ENCODE results near the gene PDE4B. TPM values are rescaled to one million over a fixed set of nuclear protein-coding genes. Genes with fewer than 3 reads are reported as not detected.

Gene PDE4B
- total and polyA plus RNA-seq, 2 donors from 2014 or later: 2.0 to 8.7 TPM

- intact Hi-C loops (cut with DNase I): no loop called here
- Histone ChIP-seq H3K9ac (ENCODE audit: low read length in 3 of 3) (no peak overlapping the region), H3K9me3 (ENCODE audit: control insufficient read depth in 2 of 3, insufficient read depth in 1 of 3, low read length in 3 of 3) (no peaks in the 10 kb centered on the region), H3K36me3 (ENCODE audit: control insufficient read depth in 2 of 3, insufficient read depth in 3 of 3, low read length in 3 of 3) (no peaks in the 10 kb centered on the region), H3K4me1 (ENCODE audit: control insufficient read depth in 2 of 3, insufficient read depth in 2 of 3, low read depth in 1 of 3, low read length in 3 of 3) (no peaks in the 10 kb centered on the region), H3K27me3 (ENCODE audit: control insufficient read depth, insufficient read depth, low read length) (no peaks in the 10 kb centered on the region), H3K27ac (ENCODE audit: low read depth in 2 of 2, low read length in 2 of 2) (no peak overlapping the region), H3K4me3 (ENCODE audit: low read length in 3 of 3) (no peak overlapping the region)
- TF ChIP-seq CTCF (IDR thresholded peaks at IDR 0.05; ENCODE audit: borderline replicate concordance, extremely low read depth, insufficient read depth): no peak
- FAIRE-seq (no peak), DNase-seq (no peak)
These were observed 418.8 kb downstream of the PDE4B start for GRCh38 chr1:66211521-66211920.

- no peak for TF ChIP-seq CTCF (IDR thresholded peaks at IDR 0.05; ENCODE audit: borderline replicate concordance, extremely low read depth, insufficient read depth)
- Histone ChIP-seq H3K9ac (ENCODE audit: low read length in 3 of 3) (no peak overlapping the region), H3K27me3 (ENCODE audit: control insufficient read depth, insufficient read depth, low read length) (no peaks in the 10 kb centered on the region), H3K4me1 (ENCODE audit: control insufficient read depth in 2 of 3, insufficient read depth in 2 of 3, low read depth in 1 of 3, low read length in 3 of 3) (no peaks in the 10 kb centered on the region), H3K36me3 (ENCODE audit: control insufficient read depth in 2 of 3, insufficient read depth in 3 of 3, low read length in 3 of 3) (no peaks in the 10 kb centered on the region), H3K4me3 (ENCODE audit: low read length in 3 of 3) (no peak overlapping the region), H3K27ac (ENCODE audit: low read depth in 2 of 2, low read length in 2 of 2) (no peak overlapping the region), H3K9me3 (ENCODE audit: control insufficient read depth in 2 of 3, insufficient read depth in 1 of 3, low read length in 3 of 3) (no peaks in the 10 kb centered on the region)
- FAIRE-seq (no peak), DNase-seq (peak in 2 of 5 donors; percentile 17 to 49)
- intact Hi-C loops (cut with DNase I): no loop called here
These were observed 420.8 kb downstream of the PDE4B start for GRCh38 chr1:66213491-66213890.

- Histone ChIP-seq H3K9ac (ENCODE audit: low read length in 3 of 3) (no peak overlapping the region), H3K36me3 (ENCODE audit: control insufficient read depth in 2 of 3, insufficient read depth in 3 of 3, low read length in 3 of 3) (no peaks in the 10 kb centered on the region), H3K27ac (ENCODE audit: low read depth in 2 of 2, low read length in 2 of 2) (no peak overlapping the region), H3K4me1 (ENCODE audit: control insufficient read depth in 2 of 3, insufficient read depth in 2 of 3, low read depth in 1 of 3, low read length in 3 of 3) (no peaks in the 10 kb centered on the region), H3K27me3 (ENCODE audit: control insufficient read depth, insufficient read depth, low read length) (no peaks in the 10 kb centered on the region), H3K4me3 (ENCODE audit: low read length in 3 of 3) (no peak overlapping the region), H3K9me3 (ENCODE audit: control insufficient read depth in 2 of 3, insufficient read depth in 1 of 3, low read length in 3 of 3) (no peaks in the 10 kb centered on the region)
- FAIRE-seq: no peak
- no peak for DNase-seq
- no peak for TF ChIP-seq CTCF (IDR thresholded peaks at IDR 0.05; ENCODE audit: borderline replicate concordance, extremely low read depth, insufficient read depth)
- intact Hi-C loops (cut with DNase I): no loop called here
These were observed 422.2 kb downstream of the PDE4B start for GRCh38 chr1:66214901-66215300.

- DNase-seq: no peak
These were observed 424.3 kb downstream of the PDE4B start for GRCh38 chr1:66217021-66217420.

More at GRCh38 chr1:66217021-66217420, 424.3 kb downstream of the PDE4B start:
- no peaks in the 10 kb centered on the region for H3K9me3 ChIP-seq (ENCODE audit: control insufficient read depth in 2 of 3, insufficient read depth in 1 of 3, low read length in 3 of 3)
- intact Hi-C loops (cut with DNase I): no loop called here
- no peaks in the 10 kb centered on the region for H3K4me1 ChIP-seq (ENCODE audit: control insufficient read depth in 2 of 3, insufficient read depth in 2 of 3, low read depth in 1 of 3, low read length in 3 of 3)
- H3K27ac ChIP-seq (ENCODE audit: low read depth in 2 of 2, low read length in 2 of 2): no peak overlapping the region
- FAIRE-seq: no peak
- no peaks in the 10 kb centered on the region for H3K36me3 ChIP-seq (ENCODE audit: control insufficient read depth in 2 of 3, insufficient read depth in 3 of 3, low read length in 3 of 3)
- no peak overlapping the region for H3K4me3 ChIP-seq (ENCODE audit: low read length in 3 of 3)
- no peak for TF ChIP-seq CTCF (IDR thresholded peaks at IDR 0.05; ENCODE audit: borderline replicate concordance, extremely low read depth, insufficient read depth)
- H3K27me3 ChIP-seq (ENCODE audit: control insufficient read depth, insufficient read depth, low read length): no peaks in the 10 kb centered on the region
- H3K9ac ChIP-seq (ENCODE audit: low read length in 3 of 3): no peak overlapping the region

Measured in kidney (tissue), 14 donors.